HFF-Myc (cell line): ENCODE results near the gene DRAXIN.

Source experiments
- DNase-seq: peaks from one replicate; pipeline ENCODE4 v3.0.0-alpha.2; 2011; ENCODE audit warnings: low read depth; ENCODE audit errors: extremely low read depth
- H3K4me3 ChIP-seq: replicated peaks from 2 replicates; pipeline ENCODE4 v1.5.1; 2011; ENCODE audit warnings: low read depth, mild to moderate bottlenecking, control low read depth, low read length
- TF ChIP-seq, protein P1 (sequence below): IDR thresholded peaks from 2 replicates; pipeline ENCODE4 v1.5.1; 2012; ENCODE audit warnings: mild to moderate bottlenecking, low read depth, low read length, control low read depth; ENCODE audit errors: missing control alignments

DRAXIN gene

GRCh38 chr1:11725616-11726015 lies 34.1 kb downstream of the DRAXIN start:
- TF ChIP-seq, protein P1, sequence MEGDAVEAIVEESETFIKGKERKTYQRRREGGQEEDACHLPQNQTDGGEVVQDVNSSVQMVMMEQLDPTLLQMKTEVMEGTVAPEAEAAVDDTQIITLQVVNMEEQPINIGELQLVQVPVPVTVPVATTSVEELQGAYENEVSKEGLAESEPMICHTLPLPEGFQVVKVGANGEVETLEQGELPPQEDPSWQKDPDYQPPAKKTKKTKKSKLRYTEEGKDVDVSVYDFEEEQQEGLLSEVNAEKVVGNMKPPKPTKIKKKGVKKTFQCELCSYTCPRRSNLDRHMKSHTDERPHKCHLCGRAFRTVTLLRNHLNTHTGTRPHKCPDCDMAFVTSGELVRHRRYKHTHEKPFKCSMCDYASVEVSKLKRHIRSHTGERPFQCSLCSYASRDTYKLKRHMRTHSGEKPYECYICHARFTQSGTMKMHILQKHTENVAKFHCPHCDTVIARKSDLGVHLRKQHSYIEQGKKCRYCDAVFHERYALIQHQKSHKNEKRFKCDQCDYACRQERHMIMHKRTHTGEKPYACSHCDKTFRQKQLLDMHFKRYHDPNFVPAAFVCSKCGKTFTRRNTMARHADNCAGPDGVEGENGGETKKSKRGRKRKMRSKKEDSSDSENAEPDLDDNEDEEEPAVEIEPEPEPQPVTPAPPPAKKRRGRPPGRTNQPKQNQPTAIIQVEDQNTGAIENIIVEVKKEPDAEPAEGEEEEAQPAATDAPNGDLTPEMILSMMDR, result no peak
- DNase-seq, result no peak
- H3K4me3 ChIP-seq, result no peak overlapping the region

DNA sequence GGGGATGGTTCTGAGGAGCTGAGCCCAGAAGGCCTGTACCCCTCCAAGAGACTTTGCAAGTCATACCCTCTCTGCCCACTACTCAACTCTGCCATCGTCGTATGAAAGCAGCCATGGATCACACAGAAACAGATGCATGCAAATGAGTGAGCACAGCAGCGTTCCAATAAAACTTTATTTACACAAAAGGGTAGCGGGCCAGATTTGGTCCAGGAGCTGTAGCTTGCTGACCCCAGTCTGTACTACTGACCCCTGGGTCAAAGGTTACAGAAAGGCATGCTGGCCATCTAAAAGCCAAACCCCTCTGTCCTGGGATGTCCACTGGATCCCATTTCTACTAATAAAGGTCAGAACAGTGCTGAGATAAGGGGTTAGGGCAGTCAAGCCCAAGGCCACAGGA lies 35.6 kb downstream of the DRAXIN start:
- DNase-seq, result no peak
- TF ChIP-seq, protein P1, result no peak

GRCh38 chr1:11728126-11728806 lies 36.8 kb downstream of the DRAXIN start:
- TF ChIP-seq, protein P1, result no peak

More for the DNA sequence above, 35.6 kb downstream of the DRAXIN start:
- no peak overlapping the region for H3K4me3 ChIP-seq

DNA sequence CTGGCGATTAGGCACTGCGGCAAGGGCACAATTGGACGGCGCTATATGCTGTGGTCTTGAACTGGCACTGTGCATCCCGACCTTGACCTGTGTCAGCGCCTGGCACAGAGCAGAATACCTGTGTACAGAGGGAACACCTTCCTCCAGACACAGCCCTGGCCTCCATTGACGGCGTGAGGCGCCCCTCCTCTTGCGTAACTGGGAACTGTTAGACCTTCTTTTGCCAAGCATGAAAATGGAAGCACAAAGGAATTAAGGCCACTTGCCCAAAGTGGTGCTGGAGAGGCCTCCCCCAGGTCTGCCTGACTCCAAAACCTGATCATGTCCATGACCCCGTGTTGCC lies 37.6 kb downstream of the DRAXIN start:
- TF ChIP-seq, protein P1, result no peak
- DNase-seq, result no peak
- no peak overlapping the region for H3K4me3 ChIP-seq

More at GRCh38 chr1:11728126-11728806, 36.8 kb downstream of the DRAXIN start:
- H3K4me3 ChIP-seq, result no peak overlapping the region
- DNase-seq, result no peak

DNA sequence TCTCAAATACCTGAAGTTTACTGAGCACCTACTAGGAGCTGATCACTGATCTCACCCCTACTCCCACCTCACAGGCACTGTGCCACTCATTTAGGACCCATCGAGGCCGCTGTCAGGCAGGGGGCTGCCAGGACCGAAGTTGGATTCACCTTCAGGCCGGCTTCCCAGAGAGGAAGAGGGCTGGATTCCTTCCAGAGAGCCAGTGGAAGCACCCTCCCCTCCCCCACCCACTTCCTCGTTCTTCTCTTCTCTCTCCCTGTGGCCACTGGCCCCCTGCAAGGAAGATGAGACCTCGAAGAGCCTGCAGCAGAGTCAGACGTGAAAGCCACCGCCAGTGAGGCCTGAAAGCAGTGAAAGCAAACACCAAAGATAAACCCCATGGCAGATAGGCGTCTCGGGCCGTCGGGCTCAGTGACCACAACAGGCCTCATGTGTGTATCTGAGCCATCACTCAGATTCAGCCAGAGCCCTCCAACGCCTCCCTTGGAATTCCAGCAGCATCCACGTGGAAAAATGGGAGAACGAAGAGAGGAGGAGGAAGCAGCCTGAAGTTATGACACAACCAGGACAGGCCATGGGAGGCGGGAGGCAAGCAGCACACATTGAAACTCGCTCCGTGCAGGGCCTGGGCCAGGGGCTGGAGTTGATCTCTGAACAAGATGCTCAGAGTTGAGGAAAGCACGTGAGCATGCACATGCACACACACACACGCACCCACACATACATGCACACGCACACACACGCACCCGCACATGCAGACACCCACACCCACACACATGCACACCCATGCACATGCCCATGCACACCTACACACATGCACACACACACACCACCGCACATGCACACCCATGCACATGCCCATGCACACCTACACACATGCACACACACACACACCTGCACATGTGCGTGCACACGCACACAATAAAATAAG lies 38.3 kb downstream of the DRAXIN start:
- TF ChIP-seq, protein P1, result no peak
- H3K4me3 ChIP-seq, result no peak overlapping the region
- no peak for DNase-seq

DNA sequence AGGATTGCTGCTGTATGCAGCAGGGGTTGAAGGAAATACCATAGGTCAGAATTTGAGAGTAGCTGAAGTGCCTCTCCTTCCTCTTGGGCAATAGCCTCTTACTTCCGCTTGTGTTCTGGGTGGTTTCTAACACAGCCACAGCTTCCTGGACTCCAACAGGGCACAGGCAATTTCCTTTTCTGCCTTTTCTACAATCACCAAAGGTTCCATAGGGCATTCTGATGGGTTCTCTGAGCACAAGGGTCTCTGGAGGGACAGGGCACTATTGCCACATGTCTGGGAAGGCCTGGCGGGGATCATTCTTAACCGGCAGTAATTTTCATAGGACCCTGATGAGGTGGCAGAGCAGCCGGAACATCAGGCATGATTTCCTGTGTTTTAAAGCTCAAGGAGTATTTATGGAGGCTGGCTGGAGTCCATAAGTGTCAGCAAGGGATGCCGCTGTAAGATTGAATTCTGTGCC lies 39.0 kb downstream of the DRAXIN start:
- H3K4me3 ChIP-seq, result no peak overlapping the region
- TF ChIP-seq, protein P1, result no peak
- no peak for DNase-seq
